ENCODE data around the gene MISP3.

MISP3 gene

DNA sequence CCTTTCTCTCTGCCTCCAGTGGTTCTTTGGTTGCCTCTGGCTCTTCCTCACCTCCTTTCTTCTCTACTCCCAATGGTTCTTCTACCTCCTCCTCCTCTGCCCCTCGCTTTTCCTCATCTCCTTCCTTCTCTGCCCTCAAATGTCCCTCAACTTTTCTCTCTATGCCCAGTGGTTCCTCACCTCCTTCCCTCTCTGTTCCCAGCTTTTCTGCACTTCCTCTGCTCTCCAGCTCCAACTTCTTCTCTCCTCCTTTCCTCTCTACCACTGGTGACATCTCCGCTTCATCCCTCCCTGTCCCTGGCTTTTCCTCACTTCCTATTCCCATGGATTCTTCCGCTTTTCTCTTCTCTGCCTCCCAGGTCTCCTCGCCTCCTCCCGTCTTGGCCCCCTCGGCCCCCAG lies 18.5 kb upstream of the MISP3 start:
- TF ChIP-seq, protein P1, sequence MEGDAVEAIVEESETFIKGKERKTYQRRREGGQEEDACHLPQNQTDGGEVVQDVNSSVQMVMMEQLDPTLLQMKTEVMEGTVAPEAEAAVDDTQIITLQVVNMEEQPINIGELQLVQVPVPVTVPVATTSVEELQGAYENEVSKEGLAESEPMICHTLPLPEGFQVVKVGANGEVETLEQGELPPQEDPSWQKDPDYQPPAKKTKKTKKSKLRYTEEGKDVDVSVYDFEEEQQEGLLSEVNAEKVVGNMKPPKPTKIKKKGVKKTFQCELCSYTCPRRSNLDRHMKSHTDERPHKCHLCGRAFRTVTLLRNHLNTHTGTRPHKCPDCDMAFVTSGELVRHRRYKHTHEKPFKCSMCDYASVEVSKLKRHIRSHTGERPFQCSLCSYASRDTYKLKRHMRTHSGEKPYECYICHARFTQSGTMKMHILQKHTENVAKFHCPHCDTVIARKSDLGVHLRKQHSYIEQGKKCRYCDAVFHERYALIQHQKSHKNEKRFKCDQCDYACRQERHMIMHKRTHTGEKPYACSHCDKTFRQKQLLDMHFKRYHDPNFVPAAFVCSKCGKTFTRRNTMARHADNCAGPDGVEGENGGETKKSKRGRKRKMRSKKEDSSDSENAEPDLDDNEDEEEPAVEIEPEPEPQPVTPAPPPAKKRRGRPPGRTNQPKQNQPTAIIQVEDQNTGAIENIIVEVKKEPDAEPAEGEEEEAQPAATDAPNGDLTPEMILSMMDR (IDR thresholded peaks at IDR 0.05; ENCODE audit: insufficient read depth, low read depth, low read length, missing control alignments): no peak
- DNase-seq (ENCODE audit: low read depth): no peak
- no peak overlapping the region for H3K4me3 ChIP-seq (ENCODE audit: low read length)

DNA sequence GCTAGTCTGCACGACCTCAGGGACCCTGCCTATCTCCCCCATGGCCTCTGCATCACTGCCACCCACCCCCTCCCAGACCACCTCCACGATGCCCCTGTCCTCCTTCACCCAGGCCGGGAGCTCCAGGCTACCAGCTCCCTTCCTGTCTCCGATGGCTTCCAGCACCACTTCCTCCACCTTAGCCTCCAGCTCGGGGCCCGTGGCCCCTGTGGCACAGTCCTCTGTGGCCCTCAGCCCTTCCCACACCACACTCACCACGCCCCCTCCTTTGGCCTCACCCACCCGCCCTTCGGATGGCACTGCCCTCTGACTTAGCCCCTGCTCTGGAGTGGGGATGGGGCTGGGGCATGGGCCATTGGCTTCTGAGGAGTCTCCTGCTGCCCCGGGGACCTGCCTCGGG lies 17.9 kb upstream of the MISP3 start:
- H3K4me3 ChIP-seq (ENCODE audit: low read length): no peak overlapping the region
- DNase-seq (ENCODE audit: low read depth): no peak
- TF ChIP-seq, protein P1 (IDR thresholded peaks at IDR 0.05; ENCODE audit: insufficient read depth, low read depth, low read length, missing control alignments): no peak

DNA sequence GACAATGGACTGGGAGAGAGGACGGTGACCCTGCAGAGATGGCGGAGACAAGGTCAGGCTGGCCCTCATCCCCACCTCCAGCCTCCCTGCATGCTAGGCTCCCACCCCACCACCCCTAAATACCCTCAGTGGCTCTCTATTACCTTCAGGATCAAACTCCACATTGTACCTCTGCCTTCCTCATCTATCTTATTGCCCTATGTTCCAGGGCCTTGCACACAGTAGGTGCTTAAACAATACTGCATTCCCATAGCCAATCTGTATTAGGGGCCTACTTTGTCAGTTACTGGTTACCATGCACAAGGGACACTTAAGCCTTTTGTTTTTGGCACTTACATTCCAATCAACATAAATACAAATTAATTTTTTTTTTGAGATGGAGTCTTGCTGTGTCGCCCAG lies 17.2 kb upstream of the MISP3 start:
- H3K4me3 ChIP-seq (ENCODE audit: low read length): no peak overlapping the region
- no peak for DNase-seq (ENCODE audit: low read depth)
- TF ChIP-seq, protein P1 (IDR thresholded peaks at IDR 0.05; ENCODE audit: insufficient read depth, low read depth, low read length, missing control alignments): no peak

DNA sequence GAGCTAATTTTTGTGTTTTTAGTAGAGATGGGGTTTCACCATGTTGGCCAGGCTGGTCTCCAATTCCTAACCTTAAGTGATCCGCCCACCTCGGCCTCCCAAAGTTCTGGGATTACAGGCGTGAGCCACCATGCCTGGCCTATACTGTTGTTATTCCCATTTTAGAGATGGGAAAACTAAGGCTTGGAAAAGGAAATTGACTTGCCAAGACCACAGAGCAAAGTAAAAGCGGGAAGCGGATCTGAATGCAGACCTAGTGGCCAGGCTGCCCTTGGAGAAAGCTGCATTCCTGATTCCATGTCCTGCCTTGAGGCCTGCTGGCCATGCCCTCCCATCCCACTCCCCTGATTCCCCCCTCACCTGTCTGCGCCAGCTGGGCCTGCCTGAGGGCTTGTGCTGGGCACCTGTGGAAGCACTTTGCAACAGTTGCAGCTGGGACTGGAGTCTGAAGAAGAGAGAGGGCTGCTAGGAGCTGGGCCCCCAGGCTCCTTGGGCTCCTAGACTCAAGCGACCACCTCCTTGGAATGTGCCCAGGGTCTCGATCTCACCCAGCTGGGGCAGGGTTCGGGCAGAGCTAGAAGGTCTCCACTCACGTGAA lies 16.4 kb upstream of the MISP3 start:
- no peak overlapping the region for H3K4me3 ChIP-seq (ENCODE audit: low read length)
- no peak for DNase-seq (ENCODE audit: low read depth)
- TF ChIP-seq, protein P1 (IDR thresholded peaks at IDR 0.05; ENCODE audit: insufficient read depth, low read depth, low read length, missing control alignments): no peak

DNA sequence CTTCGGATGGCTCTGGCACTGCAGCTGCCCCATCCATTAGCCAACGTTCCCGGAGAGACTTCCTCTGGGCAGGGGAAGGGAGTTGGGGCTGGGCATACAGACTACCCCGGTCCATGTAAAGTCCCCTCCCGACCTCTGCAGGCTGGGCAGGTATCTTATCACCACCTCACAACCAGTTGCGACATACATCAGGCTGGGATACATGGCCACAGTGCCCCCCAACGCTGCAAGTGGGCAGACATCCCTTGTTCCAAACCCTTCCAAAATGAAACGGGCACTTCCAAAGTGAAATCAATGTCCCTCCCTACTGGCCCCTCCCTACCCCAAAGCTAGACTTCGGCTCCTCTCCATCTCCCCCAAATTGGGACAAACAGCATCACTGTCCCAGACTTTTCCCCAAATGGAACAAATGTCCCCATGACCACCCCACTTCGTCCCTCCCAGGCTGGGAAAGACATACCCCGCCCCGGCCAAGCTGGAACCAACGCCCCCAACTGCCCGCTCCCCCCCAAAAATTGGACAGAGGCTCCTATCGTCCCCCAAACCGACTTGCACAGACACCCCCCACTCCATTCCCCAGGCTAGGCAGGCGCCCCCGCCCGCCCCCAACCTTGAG lies 15.7 kb upstream of the MISP3 start:
- no peak overlapping the region for H3K4me3 ChIP-seq (ENCODE audit: low read length)
- TF ChIP-seq, protein P1 (IDR thresholded peaks at IDR 0.05; ENCODE audit: insufficient read depth, low read depth, low read length, missing control alignments): no peak

DNA sequence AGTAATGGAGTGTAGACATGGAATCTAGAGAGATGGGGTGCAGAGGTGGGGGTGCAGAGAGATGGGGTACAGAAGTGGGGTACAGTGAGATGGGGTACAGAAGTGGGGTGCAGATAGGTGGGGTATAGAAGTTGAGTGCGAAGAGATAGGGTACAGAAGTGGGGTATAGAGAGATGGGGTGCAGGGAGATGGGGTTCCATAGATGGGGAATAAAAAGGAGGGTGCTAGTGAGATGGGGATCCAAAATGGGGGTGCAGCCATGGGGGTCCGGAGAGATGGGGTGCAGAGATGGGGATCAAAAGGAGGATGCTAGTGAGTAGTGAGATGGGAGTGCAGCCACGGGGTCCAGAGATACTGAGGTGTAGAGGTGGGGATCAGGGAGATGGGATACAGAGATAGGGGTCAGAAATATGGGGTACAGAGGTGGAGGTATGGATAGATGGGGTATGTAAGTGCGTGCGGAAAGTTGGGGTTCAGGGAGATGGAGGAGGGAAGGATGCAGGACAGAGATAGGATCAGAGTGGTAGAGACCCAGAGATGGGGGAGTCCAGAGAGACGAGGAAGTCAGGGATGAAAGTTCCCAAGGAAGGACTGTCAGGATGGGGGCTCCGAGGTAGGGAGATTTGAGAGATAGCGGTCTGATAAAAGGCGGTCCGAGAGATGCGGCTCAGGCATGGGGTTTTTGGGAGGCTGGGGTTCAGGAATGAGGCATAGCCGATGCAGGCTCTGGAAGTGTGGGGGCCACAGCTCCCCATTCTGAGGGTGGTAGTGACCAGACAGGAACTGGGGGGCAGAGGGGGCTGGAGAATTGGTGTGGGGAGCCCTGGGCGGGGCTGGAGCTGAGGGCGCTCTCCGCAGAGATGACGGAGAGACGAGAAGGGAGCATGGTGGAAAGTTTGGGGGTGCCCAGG lies 14.1 kb upstream of the MISP3 start:
- H3K4me3 ChIP-seq (ENCODE audit: low read length): no peak overlapping the region
- DNase-seq (ENCODE audit: low read depth): no peak
- TF ChIP-seq, protein P1 (IDR thresholded peaks at IDR 0.05; ENCODE audit: insufficient read depth, low read depth, low read length, missing control alignments): no peak

More for the DNA sequence above, 15.7 kb upstream of the MISP3 start:
- DNase-seq (ENCODE audit: low read depth): no peak

All from epithelial cell of esophagus (primary cell).